MM.1S (cell line): ENCODE results near the gene CHSY1.

Experiments used
- DNase-seq: peaks from one replicate; pipeline ENCODE4 v3.0.0-alpha.2; 2015
- H2AFZ ChIP-seq: fragments of 300-600 bp; sonication (generic); 2 replicates; pipeline ENCODE4 v1.6.0; 2016; ENCODE audit warnings: antibody characterized with exemption, low read length
- H3F3A ChIP-seq: fragments of 300-600 bp; sonication (generic); 2 replicates; pipeline ENCODE4 v1.6.1; 2016; ENCODE audit warnings: mild to moderate bottlenecking, antibody characterized with exemption, low read length, moderate library complexity, mixed read lengths; ENCODE audit not compliant: insufficient read depth
- H3K27ac ChIP-seq: fragments of 300-600 bp; sonication (generic); 2 replicates; pipeline ENCODE4 v1.5.1; 2016; ENCODE audit warnings: mild to moderate bottlenecking, low read length
- H3K27me3 ChIP-seq: fragments of 300-600 bp; sonication (generic); replicated peaks from 2 replicates; pipeline ENCODE4 v1.6.0; 2016; ENCODE audit warnings: low read length; ENCODE audit not compliant: insufficient read depth
- H3K36me3 ChIP-seq: fragments of 300-600 bp; sonication (generic); replicated peaks from 2 replicates; pipeline ENCODE4 v1.6.1; 2016; ENCODE audit warnings: mild to moderate bottlenecking, low read length, mixed read lengths; ENCODE audit not compliant: insufficient read depth
- H3K4me1 ChIP-seq: fragments of 300-600 bp; sonication (generic); 2 replicates; pipeline ENCODE4 v1.6.1; 2016; ENCODE audit warnings: low read length, mixed read lengths
- H3K4me2 ChIP-seq: fragments of 300-600 bp; sonication (generic); 2 replicates; pipeline ENCODE4 v1.6.0; 2016; ENCODE audit warnings: low read depth, low read length
- H3K4me3 ChIP-seq: fragments of 300-600 bp; sonication (generic); 2 replicates; pipeline ENCODE4 v1.5.1; 2016; ENCODE audit warnings: low read length, mixed read lengths
- H3K79me2 ChIP-seq: fragments of 300-600 bp; sonication (generic); 2 replicates; pipeline ENCODE4 v1.6.1; 2016; ENCODE audit warnings: mixed run types, low read length, mixed read lengths
- H3K9ac ChIP-seq: fragments of 300-600 bp; sonication (generic); 2 replicates; pipeline ENCODE4 v1.6.1; 2016; ENCODE audit warnings: low read length, mixed read lengths
- H3K9me2 ChIP-seq: fragments of 300-600 bp; sonication (generic); replicated peaks from 2 replicates; pipeline ENCODE4 v1.6.1; 2016; ENCODE audit warnings: mild to moderate bottlenecking, low read length, mixed read lengths; ENCODE audit not compliant: insufficient read depth
- H3K9me3 ChIP-seq: fragments of 300-600 bp; sonication (generic); replicated peaks from 2 replicates; pipeline ENCODE4 v1.6.1; 2016; ENCODE audit warnings: mild to moderate bottlenecking, low read length, mixed read lengths; ENCODE audit not compliant: insufficient read depth
- H4K20me1 ChIP-seq: fragments of 300-600 bp; sonication (generic); 2 replicates; pipeline ENCODE4 v1.6.1; 2016; ENCODE audit warnings: mild to moderate bottlenecking, low read length, moderate library complexity, mixed read lengths; ENCODE audit not compliant: insufficient read depth
- CTCF ChIP-seq: fragments of 300-600 bp; sonication (generic); IDR thresholded peaks from 2 replicates; pipeline ENCODE4 v1.5.1; 2016; ENCODE audit warnings: antibody characterized with exemption, low read length, mixed read lengths
- EZH2 ChIP-seq: fragments of 300-600 bp; sonication (generic); optimal IDR thresholded peaks from 2 replicates; pipeline ENCODE3; 2017; ENCODE audit warnings: low read depth, mild to moderate bottlenecking, antibody characterized with exemption, low read length, mixed read lengths
- EZH2phosphoT487 ChIP-seq: fragments of 300-600 bp; sonication (generic); IDR thresholded peaks from 2 replicates; pipeline ENCODE4 v1.6.1; 2018; ENCODE audit warnings: antibody characterized with exemption, low read length

Gene CHSY1

GRCh38 chr15:101191242-101191641, 60.6 kb downstream of the CHSY1 start:
- H3K27ac ChIP-seq = no peak overlapping the region

GRCh38 chr15:101190092-101190595, 61.7 kb downstream of the CHSY1 start:
- no peaks in the 10 kb centered on the region for H3K9me3 ChIP-seq
- H3K79me2 ChIP-seq = peaks cover 99% of the 10 kb centered on the region
- DNase-seq = no peak
- no peak overlapping the region for H3K9ac ChIP-seq
- H3K4me2 ChIP-seq = no peak overlapping the region
- no peak overlapping the region for H2AFZ ChIP-seq
- TF ChIP-seq EZH2phosphoT487 = no peak
- TF ChIP-seq EZH2 = no peak
- TF ChIP-seq CTCF = no peak
- H3F3A ChIP-seq = peaks cover 5% of the 10 kb centered on the region; the same call in 1 of the 2 replicates
- H3K4me1 ChIP-seq = peaks cover 5% of the 10 kb centered on the region
- 0 out of 2 replicates have a peak, but pooled peaks cover 4% of the 10 kb centered on the region for H4K20me1 ChIP-seq
- no peak overlapping the region for H3K4me3 ChIP-seq
- no peaks in the 10 kb centered on the region for H3K9me2 ChIP-seq
- no peaks in the 10 kb centered on the region for H3K36me3 ChIP-seq
- no peak overlapping the region for H3K27ac ChIP-seq
- no peaks in the 10 kb centered on the region for H3K27me3 ChIP-seq

More at GRCh38 chr15:101191242-101191641, 60.6 kb downstream of the CHSY1 start:
- H3K79me2 ChIP-seq = peaks cover 100% of the 10 kb centered on the region
- H3K36me3 ChIP-seq = no peaks in the 10 kb centered on the region
- no peak overlapping the region for H3K4me3 ChIP-seq
- DNase-seq = no peak
- H3K4me2 ChIP-seq = no peak overlapping the region
- no peaks in the 10 kb centered on the region for H3K9me3 ChIP-seq
- no peak overlapping the region for H3K9ac ChIP-seq
- 0 out of 2 replicates have a peak, but pooled peaks cover 4% of the 10 kb centered on the region for H4K20me1 ChIP-seq
- H3F3A ChIP-seq = peaks cover 5% of the 10 kb centered on the region; the same call in 1 of the 2 replicates
- TF ChIP-seq CTCF = no peak
- no peak for TF ChIP-seq EZH2
- no peak for TF ChIP-seq EZH2phosphoT487
- H3K9me2 ChIP-seq = no peaks in the 10 kb centered on the region
- no peaks in the 10 kb centered on the region for H3K27me3 ChIP-seq
- H2AFZ ChIP-seq = no peak overlapping the region
- H3K4me1 ChIP-seq = peaks cover 5% of the 10 kb centered on the region

- Histone ChIP-seq H3F3A (peaks cover 5% of the 10 kb centered on the region; the same call in 1 of the 2 replicates), H3K9me2 (no peaks in the 10 kb centered on the region), H3K27ac (no peak overlapping the region), H3K4me1 (peaks cover 3% of the 10 kb centered on the region), H3K79me2 (peaks cover 99% of the 10 kb centered on the region), H2AFZ (no peak overlapping the region), H3K9me3 (no peaks in the 10 kb centered on the region), H4K20me1 (0 out of 2 replicates have a peak, but pooled peaks cover 4% of the 10 kb centered on the region), H3K27me3 (no peaks in the 10 kb centered on the region), H3K9ac (no peak overlapping the region), H3K4me3 (no peak overlapping the region), H3K4me2 (no peak overlapping the region), H3K36me3 (no peaks in the 10 kb centered on the region)
- DNase-seq = no peak
- TF ChIP-seq CTCF (no peak), EZH2 (no peak), EZH2phosphoT487 (no peak)
These were observed 62.3 kb downstream of the CHSY1 start for GRCh38 chr15:101189409-101190091.
